Upper lobe of right lung (tissue), 1 donor: ENCODE data around the gene TK1. TPM values are rescaled to one million over a fixed set of nuclear protein-coding genes. Genes with fewer than 3 reads are reported as not detected.

Experiments
- ATAC-seq: fragments of 200-7000 bp; cut with Tn5 transposase; one replicate; pipeline ENCODE4 v1.9.1; 2020; ENCODE audit warnings: mild to moderate bottlenecking, moderate library complexity
- DNase-seq: peaks from one replicate; pipeline ENCODE4 v3.0.0-alpha.2; 2020
- H3K27ac ChIP-seq: fragments of 200-600 bp; one replicate; pipeline ENCODE4 v1.8.0; 2022
- H3K27me3 ChIP-seq: fragments of 200-600 bp; one replicate; pipeline ENCODE4 v1.8.0; 2022; ENCODE audit warnings: mild to moderate bottlenecking
- H3K36me3 ChIP-seq: fragments of 200-600 bp; one replicate; pipeline ENCODE4 v1.8.0; 2022
- H3K4me1 ChIP-seq: fragments of 200-600 bp; one replicate; pipeline ENCODE4 v1.8.0; 2022
- H3K4me3 ChIP-seq: fragments of 200-600 bp; one replicate; pipeline ENCODE4 v1.8.0; 2022; ENCODE audit warnings: mild to moderate bottlenecking
- H3K9me3 ChIP-seq: fragments of 200-600 bp; one replicate; pipeline ENCODE4 v1.8.0; 2022
- CTCF ChIP-seq: fragments of 200-600 bp; IDR thresholded peaks from one replicate; pipeline ENCODE4 v1.8.0; 2022; ENCODE audit warnings: antibody characterized with exemption
- intact Hi-C: fragments of 100-400 bp; cut with DNase I; formaldehyde crosslinking; loops from one replicate; pipeline ENCODE4 v1.11.0; 2022
- total RNA-seq: library from RNA; stranded (reverse); fragmentation: NEBNext Ultra II Directional; extraction: Animal tissue kit (Norgen Biotek cat#: 25700); gene quantifications from one replicate; pipeline ENCODE4 v1.2.1, GENCODE V29; 2021
- donor health status: DM: no; HTN: yes; CAD: no; lungs with severe emphysema.

Gene TK1
- total RNA-seq, 1 donor from 2014 or later = 3.3 TPM

GRCh38 chr17:78163881-78164747 is 22.7 kb downstream of the TK1 start:
- Histone ChIP-seq H3K27ac (no peak overlapping the region), H3K4me3 (no peak overlapping the region), H3K36me3 (no peaks in the 10 kb centered on the region), H3K27me3 (no peaks in the 10 kb centered on the region), H3K9me3 (no peaks in the 10 kb centered on the region), H3K4me1 (peaks cover 5% of the 10 kb centered on the region)
- no peak for ATAC-seq
- intact Hi-C loops = no loop called here
- no peak for DNase-seq
- no peak for TF ChIP-seq CTCF

GRCh38 chr17:78159575-78160158 is 27.2 kb downstream of the TK1 start:
- TF ChIP-seq CTCF = no peak
- ATAC-seq (peak; percentile 38), DNase-seq (no peak)
- no peak overlapping the region for H3K27ac ChIP-seq
- H3K9me3 ChIP-seq = no peaks in the 10 kb centered on the region
- H3K36me3 ChIP-seq = no peaks in the 10 kb centered on the region
- H3K4me3 ChIP-seq = no peak overlapping the region
- no peaks in the 10 kb centered on the region for H3K27me3 ChIP-seq
- no peaks in the 10 kb centered on the region for H3K4me1 ChIP-seq
- intact Hi-C loops = no loop called here

GRCh38 chr17:78154903-78155811 is 31.7 kb downstream of the TK1 start:
- H3K9me3 ChIP-seq = no peaks in the 10 kb centered on the region
- no peaks in the 10 kb centered on the region for H3K27me3 ChIP-seq
- no peak overlapping the region for H3K27ac ChIP-seq
- DNase-seq = no peak
- intact Hi-C loops = no loop called here
- no peak overlapping the region for H3K4me3 ChIP-seq
- no peaks in the 10 kb centered on the region for H3K4me1 ChIP-seq
- H3K36me3 ChIP-seq = no peaks in the 10 kb centered on the region
- no peak for TF ChIP-seq CTCF
- ATAC-seq = peak; percentile 71

- intact Hi-C loops = no loop called here
- no peaks in the 10 kb centered on the region for H3K36me3 ChIP-seq
- ATAC-seq = peak; percentile 70
These were observed 35.3 kb downstream of the TK1 start for GRCh38 chr17:78151514-78152008.

More at GRCh38 chr17:78151514-78152008, 35.3 kb downstream of the TK1 start:
- Histone ChIP-seq H3K9me3 (no peaks in the 10 kb centered on the region), H3K27ac (no peak overlapping the region), H3K4me1 (no peaks in the 10 kb centered on the region), H3K27me3 (no peaks in the 10 kb centered on the region), H3K4me3 (no peak overlapping the region)
- no peak for TF ChIP-seq CTCF
- DNase-seq = no peak
